EL (cell line): ENCODE measurements around the gene DCTN1.
"Not testable (repeated sequence)": the region's sequence is repeated elsewhere in the genome, so short reads cannot be mapped to it uniquely, and the experiment has no call there.

Source experiments
- DNase-seq: peaks from one replicate; pipeline ENCODE4 v3.0.0-alpha.2; 2016

Gene DCTN1

GRCh38 chr2:74368499-74368898 lies 11.6 kb downstream of the DCTN1 start:
- no peak for DNase-seq

GRCh38 chr2:74367789-74368188 lies 12.3 kb downstream of the DCTN1 start:
- no peak for DNase-seq

GRCh38 chr2:74366036-74366435 lies 14.1 kb downstream of the DCTN1 start:
- no peak for DNase-seq

GRCh38 chr2:74364533-74365505 lies 15.3 kb downstream of the DCTN1 start:
- no peak for DNase-seq

GRCh38 chr2:74361327-74361726 lies 18.8 kb downstream of the DCTN1 start:
- DNase-seq = no peak

- no peak for DNase-seq
Measured at GRCh38 chr2:74357627-74358026, 22.5 kb downstream of the DCTN1 start.

- DNase-seq = no peak
Measured at GRCh38 chr2:74349889-74350288, 30.2 kb downstream of the DCTN1 start.

- no peak for DNase-seq
Measured at GRCh38 chr2:74347742-74348141, 32.4 kb downstream of the DCTN1 start.

GRCh38 chr2:74347303-74347702 lies 32.8 kb downstream of the DCTN1 start:
- DNase-seq = no peak

- no peak for DNase-seq
Measured at GRCh38 chr2:74345272-74345943, 34.7 kb downstream of the DCTN1 start.

- no peak for DNase-seq
Measured at GRCh38 chr2:74343316-74343715, 36.8 kb downstream of the DCTN1 start, which contains the start of gene SLC4A5. SLC4A5 (minus strand) TSS chr2:74343416; CDS start chr2:74315023, 28,393 bp downstream.

- not testable (repeated sequence) for DNase-seq
Measured at GRCh38 chr2:74336227-74336626, 43.9 kb downstream of the DCTN1 start.

GRCh38 chr2:74334931-74335333 lies 45.2 kb downstream of the DCTN1 start:
- peak; percentile 70 for DNase-seq

GRCh38 chr2:74333896-74334586 lies 46.1 kb downstream of the DCTN1 start:
- no peak for DNase-seq

- peak; percentile 44 for DNase-seq
Measured at GRCh38 chr2:74333175-74333574, 46.9 kb downstream of the DCTN1 start.

- no peak for DNase-seq
Measured at GRCh38 chr2:74332550-74333174, 47.4 kb downstream of the DCTN1 start.

GRCh38 chr2:74328573-74328972 lies 51.5 kb downstream of the DCTN1 start:
- no peak for DNase-seq

- DNase-seq = no peak
Measured at GRCh38 chr2:74328074-74328473, 52.0 kb downstream of the DCTN1 start.

GRCh38 chr2:74327627-74328026 lies 52.5 kb downstream of the DCTN1 start:
- DNase-seq = no peak

- no peak for DNase-seq
Measured at GRCh38 chr2:74327199-74327598, 52.9 kb downstream of the DCTN1 start.

GRCh38 chr2:74325815-74326214 lies 54.3 kb downstream of the DCTN1 start:
- no peak for DNase-seq

GRCh38 chr2:74321737-74322136 lies 58.4 kb downstream of the DCTN1 start:
- DNase-seq = no peak

- no peak for DNase-seq
Measured at GRCh38 chr2:74317701-74318100, 62.4 kb downstream of the DCTN1 start.
